ENCODE data around the gene PLCL1. TPM values are rescaled to one million over a fixed set of nuclear protein-coding genes. Genes with fewer than 3 reads are reported as not detected.

PLCL1 gene
- total RNA-seq, 2 donors from 2014 or later: 0.04 to 0.11 TPM

DNA sequence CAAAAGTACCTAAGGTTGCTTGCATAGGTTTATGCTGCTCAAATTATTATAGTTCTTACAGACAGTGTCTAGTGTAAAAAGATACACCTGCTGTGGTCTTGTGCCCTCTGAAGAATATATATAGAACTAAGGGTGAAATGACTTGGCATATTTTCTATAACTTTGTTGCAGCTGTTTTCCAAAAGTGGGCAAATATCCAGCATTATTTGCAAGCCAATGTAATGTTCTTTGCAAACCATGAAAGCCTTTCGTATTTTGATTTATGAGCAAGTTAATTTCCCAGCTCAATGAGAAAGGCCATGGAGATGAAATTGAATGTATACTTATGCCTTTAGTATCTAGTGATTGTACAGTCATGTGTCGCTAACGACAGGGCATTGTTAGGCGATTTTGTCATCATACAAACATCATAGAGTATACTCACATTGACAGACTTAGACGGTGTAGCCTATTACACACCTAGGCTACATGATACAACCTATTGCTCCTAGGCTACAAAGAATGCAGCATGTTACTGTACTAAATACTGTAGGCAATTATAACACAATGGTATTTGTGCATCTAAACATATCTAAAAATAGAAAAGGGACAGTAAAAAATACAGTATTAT is 116.3 kb downstream of the PLCL1 start:
- H3K9ac ChIP-seq (ENCODE audit: extremely low read depth, low read length, poor library complexity, severe bottlenecking): no peak overlapping the region
- no peak for DNase-seq
- H3K4me3 ChIP-seq (ENCODE audit: low read length): no peak overlapping the region
- TF ChIP-seq, protein P1, sequence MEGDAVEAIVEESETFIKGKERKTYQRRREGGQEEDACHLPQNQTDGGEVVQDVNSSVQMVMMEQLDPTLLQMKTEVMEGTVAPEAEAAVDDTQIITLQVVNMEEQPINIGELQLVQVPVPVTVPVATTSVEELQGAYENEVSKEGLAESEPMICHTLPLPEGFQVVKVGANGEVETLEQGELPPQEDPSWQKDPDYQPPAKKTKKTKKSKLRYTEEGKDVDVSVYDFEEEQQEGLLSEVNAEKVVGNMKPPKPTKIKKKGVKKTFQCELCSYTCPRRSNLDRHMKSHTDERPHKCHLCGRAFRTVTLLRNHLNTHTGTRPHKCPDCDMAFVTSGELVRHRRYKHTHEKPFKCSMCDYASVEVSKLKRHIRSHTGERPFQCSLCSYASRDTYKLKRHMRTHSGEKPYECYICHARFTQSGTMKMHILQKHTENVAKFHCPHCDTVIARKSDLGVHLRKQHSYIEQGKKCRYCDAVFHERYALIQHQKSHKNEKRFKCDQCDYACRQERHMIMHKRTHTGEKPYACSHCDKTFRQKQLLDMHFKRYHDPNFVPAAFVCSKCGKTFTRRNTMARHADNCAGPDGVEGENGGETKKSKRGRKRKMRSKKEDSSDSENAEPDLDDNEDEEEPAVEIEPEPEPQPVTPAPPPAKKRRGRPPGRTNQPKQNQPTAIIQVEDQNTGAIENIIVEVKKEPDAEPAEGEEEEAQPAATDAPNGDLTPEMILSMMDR (conservative IDR thresholded peaks at IDR 0.05): no peak
- H3K27ac ChIP-seq (ENCODE audit: low read depth, low read length): no peak overlapping the region
- no peaks in the 10 kb centered on the region for H3K4me1 ChIP-seq (ENCODE audit: control insufficient read depth, insufficient read depth, low read length)
- H3K36me3 ChIP-seq (ENCODE audit: control insufficient read depth, insufficient read depth, low read length): no peaks in the 10 kb centered on the region
- Mint-ChIP-seq H3K36me3 (ENCODE audit: low read depth) (no peaks in the 10 kb centered on the region), H3K4me1 (peaks cover 7% of the 10 kb centered on the region), H3K27ac (no peak overlapping the region), H3K4me3 (no peak overlapping the region), H3K27me3 (ENCODE audit: insufficient read depth) (no peaks in the 10 kb centered on the region), H3K9me3 (peaks cover 7% of the 10 kb centered on the region)
- 92 to 95% methylated on average over 2 to 5 of the region's 5 CpGs for WGBS, 2 experiments (ENCODE audit: insufficient coverage in 1 of 2, insufficient read length in 1 of 2)
- H3K27me3 ChIP-seq (ENCODE audit: control insufficient read depth, insufficient read depth, low read length, poor library complexity, severe bottlenecking): no peaks in the 10 kb centered on the region
- H3K9me3 ChIP-seq (ENCODE audit: control insufficient read depth, low read length): no peaks in the 10 kb centered on the region

DNA sequence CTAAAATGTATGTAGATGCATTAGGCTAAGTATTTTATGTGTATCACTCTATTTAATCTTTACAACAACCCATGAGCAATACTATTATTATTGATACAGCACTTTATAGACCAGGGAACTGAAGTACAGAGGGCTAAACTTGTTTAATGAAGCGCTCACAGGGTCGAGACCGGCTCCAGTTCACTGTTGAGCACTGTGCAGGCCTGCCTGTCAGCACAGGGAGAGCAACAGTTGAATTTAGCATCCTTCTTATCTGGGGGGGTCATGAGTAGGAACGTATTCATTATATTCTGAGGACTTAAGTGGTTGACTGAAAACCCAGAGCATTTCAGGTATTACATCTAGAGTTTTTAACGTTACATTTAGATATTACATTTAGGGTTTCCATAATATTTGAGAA is 120.1 kb downstream of the PLCL1 start:
- Histone ChIP-seq H3K36me3 (ENCODE audit: control insufficient read depth, insufficient read depth, low read length) (no peaks in the 10 kb centered on the region), H3K27ac (ENCODE audit: low read depth, low read length) (no peak overlapping the region), H3K4me1 (ENCODE audit: control insufficient read depth, insufficient read depth, low read length) (no peaks in the 10 kb centered on the region), H3K27me3 (ENCODE audit: control insufficient read depth, insufficient read depth, low read length, poor library complexity, severe bottlenecking) (no peaks in the 10 kb centered on the region), H3K9me3 (ENCODE audit: control insufficient read depth, low read length) (no peaks in the 10 kb centered on the region), H3K4me3 (ENCODE audit: low read length) (no peak overlapping the region), H3K9ac (ENCODE audit: extremely low read depth, low read length, poor library complexity, severe bottlenecking) (no peak overlapping the region)
- Mint-ChIP-seq H3K36me3 (ENCODE audit: low read depth) (no peaks in the 10 kb centered on the region), H3K9me3 (peaks cover 7% of the 10 kb centered on the region), H3K4me1 (peaks cover 6% of the 10 kb centered on the region), H3K27me3 (ENCODE audit: insufficient read depth) (no peaks in the 10 kb centered on the region), H3K4me3 (no peak overlapping the region), H3K27ac (no peak overlapping the region)
- TF ChIP-seq, protein P1 (conservative IDR thresholded peaks at IDR 0.05): no peak
- 94 to 100% methylated on average over 1 to 5 of the region's 5 CpGs for WGBS, 2 experiments (ENCODE audit: insufficient coverage in 1 of 2, insufficient read length in 1 of 2)
- no peak for DNase-seq

GRCh38 chr2:197925204-197925603 is 120.8 kb downstream of the PLCL1 start:
- Mint-ChIP-seq H3K4me3 (no peak overlapping the region), H3K27me3 (ENCODE audit: insufficient read depth) (no peaks in the 10 kb centered on the region), H3K9me3 (peaks cover 7% of the 10 kb centered on the region), H3K4me1 (peaks cover 6% of the 10 kb centered on the region), H3K36me3 (ENCODE audit: low read depth) (no peaks in the 10 kb centered on the region), H3K27ac (no peak overlapping the region)
- Histone ChIP-seq H3K27me3 (ENCODE audit: control insufficient read depth, insufficient read depth, low read length, poor library complexity, severe bottlenecking) (no peaks in the 10 kb centered on the region), H3K4me3 (ENCODE audit: low read length) (no peak overlapping the region), H3K9me3 (ENCODE audit: control insufficient read depth, low read length) (no peaks in the 10 kb centered on the region), H3K36me3 (ENCODE audit: control insufficient read depth, insufficient read depth, low read length) (no peaks in the 10 kb centered on the region), H3K4me1 (ENCODE audit: control insufficient read depth, insufficient read depth, low read length) (no peaks in the 10 kb centered on the region), H3K9ac (ENCODE audit: extremely low read depth, low read length, poor library complexity, severe bottlenecking) (no peak overlapping the region), H3K27ac (ENCODE audit: low read depth, low read length) (no peak overlapping the region)
- no peak for DNase-seq
- TF ChIP-seq, protein P1 (conservative IDR thresholded peaks at IDR 0.05): no peak

All from endodermal cell (in vitro differentiated cells).